Left forelimb (tissue), 1 donor: ENCODE results near the gene NUP188.
A peak's percentile ranks its signal among the peaks of the same experiment; 100 is the strongest.
"Not testable (repeated sequence)": the region's sequence is repeated elsewhere in the genome, so short reads cannot be mapped to it uniquely, and the experiment has no call there.

Experiments
- DNase-seq: peaks from one replicate; pipeline ENCODE4 v3.0.0-alpha.2; 2018; ENCODE audit warnings: low spot score

Gene NUP188

DNA sequence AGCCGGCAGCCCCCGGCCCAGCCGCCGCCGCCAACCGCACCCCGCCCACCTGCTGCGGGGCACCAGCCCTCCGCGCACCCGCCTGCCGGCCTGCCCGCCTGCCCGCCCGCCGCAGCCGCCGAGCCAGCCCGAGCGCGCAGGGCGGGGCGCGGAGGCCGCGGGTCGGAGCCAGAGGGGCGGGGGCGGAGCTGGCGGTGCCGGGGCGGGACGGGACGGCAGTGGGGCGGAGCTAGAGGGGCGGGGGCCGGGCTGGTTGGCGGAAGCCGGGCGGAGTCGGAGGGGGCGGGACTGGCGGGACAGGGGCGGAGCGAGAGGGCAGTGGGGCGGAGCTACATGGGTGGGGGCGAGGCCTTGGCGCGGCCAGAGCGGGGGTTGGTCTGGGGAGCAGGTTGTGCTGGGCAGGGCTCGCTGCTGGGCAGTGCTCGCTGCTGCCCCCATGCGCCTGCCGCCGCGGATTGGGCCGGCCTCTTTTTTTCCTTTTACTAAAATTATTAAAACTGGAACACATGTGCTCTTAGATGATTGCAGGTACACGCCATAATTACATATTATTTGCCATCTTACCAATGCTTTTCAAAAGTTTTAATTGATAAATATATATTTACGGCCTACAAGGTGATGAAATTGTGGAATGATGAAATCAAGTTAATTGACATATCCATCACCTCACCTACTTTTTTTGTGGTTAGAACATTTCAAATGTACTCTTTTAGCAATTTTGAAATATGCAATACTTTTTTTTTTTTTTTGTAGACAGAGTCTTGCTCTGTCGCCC lies 80.9 kb downstream of the NUP188 start, which contains the start of gene SH3GLB2:
SH3GLB2 (minus strand) TSS at position 140 of the 775 bp plus-strand sequence. CDS start 177 bp downstream, outside the sequence.
- peak; percentile 100 for DNase-seq

DNA sequence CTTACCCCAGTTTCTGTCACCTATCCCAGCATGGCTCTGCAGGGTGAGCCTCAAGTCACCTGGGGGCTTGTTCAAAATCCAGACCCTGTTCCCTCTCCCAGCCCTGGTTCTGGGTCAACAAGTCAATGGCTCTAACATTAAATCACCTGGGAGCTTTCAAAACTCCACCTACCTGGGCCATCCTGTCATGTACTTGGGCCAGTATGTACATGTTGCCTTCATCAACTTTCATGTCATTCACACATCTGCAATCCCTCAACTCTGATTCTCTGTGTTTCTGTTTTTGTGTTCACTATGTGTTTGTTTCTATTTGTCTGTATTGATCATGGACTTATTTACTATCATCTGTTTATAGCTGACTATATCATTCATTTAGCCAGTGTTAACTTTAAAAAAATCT lies 82.7 kb downstream of the NUP188 start:
- DNase-seq = no peak

DNA sequence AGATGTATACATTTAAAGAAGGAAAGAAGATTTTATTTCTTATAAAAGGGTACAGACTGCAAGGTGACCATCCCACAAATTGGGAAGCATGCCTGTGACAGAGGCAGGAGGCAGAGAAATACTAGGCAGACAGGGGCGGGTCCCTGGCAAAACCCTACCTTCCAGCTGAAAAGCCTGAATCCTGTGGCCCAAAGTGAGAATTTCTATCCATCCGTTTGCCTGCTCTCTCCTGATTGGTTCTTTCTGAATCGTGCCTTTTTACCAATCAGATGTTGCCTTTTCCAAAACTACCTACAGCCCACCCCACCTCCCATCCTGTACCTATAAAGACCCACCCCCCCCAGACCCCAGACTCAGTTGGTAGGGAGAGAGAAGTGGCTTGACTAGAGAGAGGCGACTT lies 84.0 kb downstream of the NUP188 start:
- no peak for DNase-seq

DNA sequence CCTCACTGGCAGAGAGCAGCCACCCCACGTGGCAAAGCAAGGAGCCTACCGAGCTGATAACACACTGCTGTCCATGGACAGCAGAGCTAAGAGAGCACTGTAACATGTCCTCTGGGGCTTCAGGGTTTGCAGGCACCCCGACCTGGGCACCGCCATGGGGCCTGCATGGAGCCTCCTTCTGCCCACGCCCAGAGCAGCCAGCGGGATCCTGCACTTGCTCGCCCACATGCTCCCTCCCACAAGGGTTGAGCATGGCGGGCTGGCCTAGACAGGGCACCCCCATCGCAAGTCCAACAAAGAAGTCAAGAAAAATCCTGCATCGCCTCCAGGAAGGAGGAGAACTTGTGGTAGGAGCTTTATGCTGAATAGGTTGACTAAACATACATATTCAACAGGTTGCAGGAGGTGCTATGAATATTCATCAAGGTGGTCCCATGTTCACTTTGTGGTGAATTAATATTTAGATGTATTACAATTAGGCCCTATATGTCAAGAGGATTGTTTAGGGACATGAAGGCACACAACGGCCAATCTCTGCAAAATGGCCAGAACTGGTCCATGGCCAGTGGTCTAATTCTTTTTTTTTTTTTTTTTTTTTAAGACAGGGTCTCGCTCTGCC lies 85.2 kb downstream of the NUP188 start:
- DNase-seq = no peak

- no peak for DNase-seq
Observed at GRCh38 chr9:129033216-129033615, 85.7 kb downstream of the NUP188 start.

- not testable (repeated sequence) for DNase-seq
Observed at GRCh38 chr9:129035838-129036237, 88.3 kb downstream of the NUP188 start.

GRCh38 chr9:129036241-129036922 lies 88.9 kb downstream of the NUP188 start, which contains the start of gene MIGA2:
TSS of gene MIGA2 (plus strand) at chr9:129036626. CDS start at chr9:129040595, 3,969 bp downstream.
- peak; percentile 96 for DNase-seq

GRCh38 chr9:129036923-129037766 lies 89.6 kb downstream of the NUP188 start:
- no peak for DNase-seq

- no peak for DNase-seq
Observed at GRCh38 chr9:129037767-129038098, 90.2 kb downstream of the NUP188 start.

- no peak for DNase-seq
Observed at GRCh38 chr9:129038109-129038852, 90.8 kb downstream of the NUP188 start.

- DNase-seq = no peak
Observed at GRCh38 chr9:129040113-129040643, 92.7 kb downstream of the NUP188 start.

DNA sequence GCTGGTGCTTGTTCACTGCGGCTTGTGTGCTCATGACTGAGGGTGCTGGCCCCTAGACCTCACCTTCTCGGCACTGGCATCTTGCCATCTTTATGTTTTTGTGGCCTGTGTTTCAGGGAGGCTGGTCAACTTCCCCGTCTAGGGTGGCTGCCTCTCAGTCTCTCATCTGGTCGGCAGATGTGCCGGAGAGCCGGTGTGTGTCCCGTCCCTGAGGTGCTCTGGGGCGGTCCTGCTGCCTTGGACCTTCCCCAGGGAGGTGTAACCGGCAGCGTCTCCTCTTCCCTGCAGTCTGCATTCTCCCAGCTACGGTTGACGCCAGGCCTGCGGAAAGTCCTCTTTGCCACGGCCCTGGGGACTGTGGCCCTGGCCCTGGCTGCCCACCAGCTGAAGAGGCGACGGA lies 94.5 kb downstream of the NUP188 start:
- DNase-seq = no peak

- no peak for DNase-seq
Observed at GRCh38 chr9:129052592-129052991, 105.1 kb downstream of the NUP188 start.

DNA sequence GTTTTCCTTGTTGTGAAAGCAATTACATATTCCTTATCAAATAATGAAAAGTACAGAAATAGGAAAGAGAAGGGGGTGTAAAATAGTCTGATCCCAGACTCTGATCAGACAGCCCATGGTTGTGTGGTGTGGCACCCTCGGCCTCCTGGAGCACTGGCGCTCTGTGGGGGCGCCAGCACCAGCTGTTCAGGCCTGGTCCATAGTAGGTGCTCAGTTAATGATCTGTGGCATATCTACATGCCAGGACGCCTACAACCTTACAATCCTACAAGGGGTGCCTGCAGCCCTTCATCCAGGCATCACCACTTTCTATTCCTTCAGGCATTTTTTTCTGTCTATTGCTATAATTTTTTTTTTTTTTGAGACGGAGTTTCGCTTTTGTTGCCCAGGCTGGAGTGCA lies 105.5 kb downstream of the NUP188 start:
- DNase-seq = no peak

GRCh38 chr9:129054163-129054851 lies 106.8 kb downstream of the NUP188 start:
- no peak for DNase-seq
